ENCODE results near the gene CDYL. TPM values are rescaled to one million over a fixed set of nuclear protein-coding genes. Genes with fewer than 3 reads are reported as not detected.

Gene CDYL
- total and polyA plus RNA-seq, 2 of the 4 experiments (the other 2 are of a cell fraction) = 14.2 to 92.1 TPM

DNA sequence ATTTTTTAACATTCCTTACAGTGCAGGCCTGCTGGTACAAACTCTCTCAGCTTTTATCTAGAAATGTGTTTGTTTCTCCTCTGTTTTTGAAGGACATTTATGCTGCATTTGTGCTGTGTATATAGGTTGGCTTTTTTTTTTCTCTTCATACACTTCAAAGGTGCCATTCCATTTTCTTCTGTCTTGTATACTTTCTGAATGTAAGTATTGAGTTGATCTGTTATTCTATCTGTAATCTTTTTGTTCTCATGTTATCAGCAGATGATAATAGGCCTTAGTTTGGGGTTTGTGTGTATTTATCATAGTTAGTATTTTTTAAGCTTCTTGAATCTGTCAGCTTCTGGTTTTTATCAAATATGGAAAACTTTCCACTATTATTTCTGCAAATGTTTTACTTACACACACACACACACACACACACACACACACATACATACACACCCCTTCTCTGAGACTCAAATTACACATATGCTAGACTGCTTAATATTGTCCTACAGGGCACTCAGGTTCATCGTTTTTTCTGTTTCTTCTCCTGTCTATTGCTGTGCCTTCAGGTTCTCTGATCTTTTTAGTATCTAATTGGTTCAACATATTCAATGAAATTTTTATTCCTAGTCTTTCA lies 153.0 kb downstream of the CDYL start:
- H3K18ac ChIP-seq (ENCODE audit: low read depth, low read length) = no peak overlapping the region
- no peak overlapping the region for H4K91ac ChIP-seq (ENCODE audit: insufficient read depth, low read depth, low read length)
- H3K4ac ChIP-seq (ENCODE audit: low read depth, low read length) = no peak overlapping the region
- BruUV-seq (replicated peaks) = no TSS peak
- H4K8ac ChIP-seq (ENCODE audit: low read depth in 2 of 2, low read length in 2 of 2) = no peak overlapping the region
- dilution Hi-C loops (cut with HindIII; ENCODE audit: low sequenced_read_pairs, unreplicated experiment) (no loop called here), in situ Hi-C loops (cut with MboI; ENCODE audit: low sequenced_read_pairs) (no loop called here), intact Hi-C loops (cut with micrococcal nuclease) (no loop called here)
- H2BK15ac ChIP-seq (ENCODE audit: low read depth, low read length) = no peak overlapping the region
- ChIA-PET CTCF (interaction anchor here (0.6 to 1.0 kb wide), 3 partner anchors 213 to 1039 kb away, joined by 3 to 5 read pairs (median 3); no protein-coding TSS in a partner anchor), POLR2A (ENCODE audit: unreplicated experiment) (interaction anchor here (0.6 kb wide), 2 partner anchors 116 to 127 kb away, joined by 3 to 4 read pairs; no protein-coding TSS in a partner anchor)
- no peak overlapping the region for H2AFZ ChIP-seq (replicated peaks; ENCODE audit: low read length, poor library complexity)
- no peak overlapping the region for H3K14ac ChIP-seq (replicated peaks; ENCODE audit: low read depth, low read length)
- H3K4me1 ChIP-seq (ENCODE audit: control insufficient read depth, insufficient read depth, low read length) = peaks cover 7% of the 10 kb centered on the region
- no peaks in the 10 kb centered on the region for H3K9me3 ChIP-seq (ENCODE audit: control insufficient read depth, insufficient read depth, low read length)
- H3K56ac ChIP-seq (ENCODE audit: extremely low read depth, insufficient read depth, low read length) = no peak overlapping the region
- 86% methylated on average over 1 of the region's 1 CpG; no CpG with 5 or more reads in 1 of the 2 experiments for WGBS, 2 experiments (ENCODE audit: extremely low coverage in 2 of 2, insufficient read length in 1 of 2)
- H3K4me2 ChIP-seq (ENCODE audit: low read depth, low read length) = no peak overlapping the region
- no peak overlapping the region for H2AK5ac ChIP-seq (ENCODE audit: low read depth, low read length)
- peaks cover 42% of the 10 kb centered on the region; the same call in 1 of the 2 replicates for H4K20me1 ChIP-seq (ENCODE audit: insufficient read depth, low read length)
- no peak overlapping the region for H2AK9ac ChIP-seq (replicated peaks; ENCODE audit: low read depth, low read length, poor library complexity)
- H3K27ac ChIP-seq (ENCODE audit: insufficient read depth, low read length) = no peak overlapping the region
- H3K9ac ChIP-seq (ENCODE audit: low read depth, low read length) = no peak overlapping the region
- H3K79me1 ChIP-seq (ENCODE audit: low read depth in 1 of 2, low read length in 2 of 2) = peaks cover 37 to 64% of the 10 kb centered on the region in 2 experiments
- no peak overlapping the region for H2BK5ac ChIP-seq (ENCODE audit: low read depth, low read length, poor library complexity, severe bottlenecking)
- no peak overlapping the region for H4K5ac ChIP-seq (ENCODE audit: low read depth, low read length)
- no peak for DNase-seq
- H3K36me3 ChIP-seq (ENCODE audit: control insufficient read depth, insufficient read depth, low read length) = no peaks in the 10 kb centered on the region
- H3K27me3 ChIP-seq (ENCODE audit: control insufficient read depth, insufficient read depth, low read length) = no peaks in the 10 kb centered on the region
- no peak overlapping the region for H3K4me3 ChIP-seq (ENCODE audit: insufficient read depth, low read depth, low read length)
- no peak overlapping the region; the same call in 1 of the 2 replicates for H3K23ac ChIP-seq (ENCODE audit: low read depth, low read length)
- H2BK20ac ChIP-seq (ENCODE audit: low read depth, low read length) = no peak overlapping the region
- TF ChIP-seq RFX5 (IDR thresholded peaks at IDR 0.05; ENCODE audit: low read depth, low read length) (no peak), CHD1 (IDR thresholded peaks at IDR 0.05; ENCODE audit: low read depth, low read length) (no peak), MXI1 (IDR thresholded peaks at IDR 0.05; ENCODE audit: borderline replicate concordance, low read depth, low read length) (no peak), MAZ (IDR thresholded peaks at IDR 0.05; ENCODE audit: borderline replicate concordance, low read depth, low read length) (no peak), NFE2L2 (IDR thresholded peaks at IDR 0.05; ENCODE audit: low read depth, low read length) (no peak), FOS (IDR thresholded peaks at IDR 0.05; ENCODE audit: low read depth, low read length) (no peak), POLR2A (IDR thresholded peaks at IDR 0.05; ENCODE audit: low read depth, low read length) (no peak), MAFK (IDR thresholded peaks at IDR 0.05; ENCODE audit: low read depth, low read length) (no peak), CEBPB (IDR thresholded peaks at IDR 0.05; ENCODE audit: low read depth, low read length) (no peak), RAD21 (IDR thresholded peaks at IDR 0.05; ENCODE audit: low read length) (no peak), BHLHE40 (IDR thresholded peaks at IDR 0.05; ENCODE audit: low read depth, low read length) (no peak), SMC3 (IDR thresholded peaks at IDR 0.05; ENCODE audit: low read depth, low read length) (no peak), RCOR1 (IDR thresholded peaks at IDR 0.05; ENCODE audit: insufficient replicate concordance, low read length) (no peak)
- TF ChIP-seq, protein P1, sequence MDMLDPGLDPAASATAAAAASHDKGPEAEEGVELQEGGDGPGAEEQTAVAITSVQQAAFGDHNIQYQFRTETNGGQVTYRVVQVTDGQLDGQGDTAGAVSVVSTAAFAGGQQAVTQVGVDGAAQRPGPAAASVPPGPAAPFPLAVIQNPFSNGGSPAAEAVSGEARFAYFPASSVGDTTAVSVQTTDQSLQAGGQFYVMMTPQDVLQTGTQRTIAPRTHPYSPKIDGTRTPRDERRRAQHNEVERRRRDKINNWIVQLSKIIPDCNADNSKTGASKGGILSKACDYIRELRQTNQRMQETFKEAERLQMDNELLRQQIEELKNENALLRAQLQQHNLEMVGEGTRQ (IDR thresholded peaks at IDR 0.05; ENCODE audit: low read depth, low read length) = no peak
- TF ChIP-seq, protein P2, sequence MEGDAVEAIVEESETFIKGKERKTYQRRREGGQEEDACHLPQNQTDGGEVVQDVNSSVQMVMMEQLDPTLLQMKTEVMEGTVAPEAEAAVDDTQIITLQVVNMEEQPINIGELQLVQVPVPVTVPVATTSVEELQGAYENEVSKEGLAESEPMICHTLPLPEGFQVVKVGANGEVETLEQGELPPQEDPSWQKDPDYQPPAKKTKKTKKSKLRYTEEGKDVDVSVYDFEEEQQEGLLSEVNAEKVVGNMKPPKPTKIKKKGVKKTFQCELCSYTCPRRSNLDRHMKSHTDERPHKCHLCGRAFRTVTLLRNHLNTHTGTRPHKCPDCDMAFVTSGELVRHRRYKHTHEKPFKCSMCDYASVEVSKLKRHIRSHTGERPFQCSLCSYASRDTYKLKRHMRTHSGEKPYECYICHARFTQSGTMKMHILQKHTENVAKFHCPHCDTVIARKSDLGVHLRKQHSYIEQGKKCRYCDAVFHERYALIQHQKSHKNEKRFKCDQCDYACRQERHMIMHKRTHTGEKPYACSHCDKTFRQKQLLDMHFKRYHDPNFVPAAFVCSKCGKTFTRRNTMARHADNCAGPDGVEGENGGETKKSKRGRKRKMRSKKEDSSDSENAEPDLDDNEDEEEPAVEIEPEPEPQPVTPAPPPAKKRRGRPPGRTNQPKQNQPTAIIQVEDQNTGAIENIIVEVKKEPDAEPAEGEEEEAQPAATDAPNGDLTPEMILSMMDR (conservative IDR thresholded peaks at IDR 0.05; ENCODE audit: low read depth, low read length) = no peak
- TF ChIP-seq, protein P3, sequence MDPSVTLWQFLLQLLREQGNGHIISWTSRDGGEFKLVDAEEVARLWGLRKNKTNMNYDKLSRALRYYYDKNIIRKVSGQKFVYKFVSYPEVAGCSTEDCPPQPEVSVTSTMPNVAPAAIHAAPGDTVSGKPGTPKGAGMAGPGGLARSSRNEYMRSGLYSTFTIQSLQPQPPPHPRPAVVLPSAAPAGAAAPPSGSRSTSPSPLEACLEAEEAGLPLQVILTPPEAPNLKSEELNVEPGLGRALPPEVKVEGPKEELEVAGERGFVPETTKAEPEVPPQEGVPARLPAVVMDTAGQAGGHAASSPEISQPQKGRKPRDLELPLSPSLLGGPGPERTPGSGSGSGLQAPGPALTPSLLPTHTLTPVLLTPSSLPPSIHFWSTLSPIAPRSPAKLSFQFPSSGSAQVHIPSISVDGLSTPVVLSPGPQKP (IDR thresholded peaks at IDR 0.05; ENCODE audit: borderline replicate concordance, low read depth, low read length) = no peak
- ATAC-seq (ENCODE audit: low read depth) = no peak; the same call in 1 of the 2 replicates
- peaks cover 23% of the 10 kb centered on the region for H3K9me1 ChIP-seq (ENCODE audit: insufficient read depth, low read length)
- H2BK120ac ChIP-seq (ENCODE audit: low read depth, low read length) = no peak overlapping the region

Measured in IMR-90 (cell line).